CD4-positive, alpha-beta T cell (primary cell): ENCODE data around the gene MBNL1. TPM values are rescaled to one million over a fixed set of nuclear protein-coding genes. Genes with fewer than 3 reads are reported as not detected.

ENCODE experiments used
- ATAC-seq: fragments of 200-7000 bp; cut with Tn5 transposase; one replicate; pipeline ENCODE4 v1.10.0; 2022; ENCODE audit warnings: mild to moderate bottlenecking; ENCODE audit not compliant: poor library complexity
- CTCF ChIA-PET: fragments of 350-600 bp; sonication (Branson Sonifier 250); formaldehyde crosslinking; loops from one replicate; lab custom pipeline; 2021; ENCODE audit warnings: antibody characterized with exemption, inconsistent platforms; lab: Charles Lee
- POLR2A ChIA-PET: fragments of 350-600 bp; sonication (Branson Sonifier 250); formaldehyde crosslinking; loops from one replicate; lab custom pipeline; 2021; ENCODE audit warnings: antibody characterized with exemption, inconsistent platforms; lab: Charles Lee
- DNase-seq, 14 experiments: peaks; one replicate each; pipeline ENCODE4 v3.0.0-alpha.2; 2013 to 2020; ENCODE audit warnings: mixed read lengths in 2 of 14
- H3K27ac ChIP-seq, 2 donors: one replicate each; pipeline versions ENCODE4 v1.5.1 to v1.7.0; 2013; ENCODE audit warnings: low read length in 2 of 2, low read depth in 1 of 2, mild to moderate bottlenecking in 1 of 2
- H3K27me3 ChIP-seq, 2 experiments: 1 replicate in 1 of 2; 2 replicates in 1 of 2; pipeline versions ENCODE4 v1.6.1 to v1.7.0; 2013; ENCODE audit warnings: low read length in 2 of 2, control low read depth in 1 of 2, mild to moderate bottlenecking in 1 of 2, moderate library complexity in 1 of 2; ENCODE audit not compliant: insufficient read depth in 2 of 2, control insufficient read depth in 1 of 2
- H3K36me3 ChIP-seq: one replicate; pipeline ENCODE4 v1.6.1; 2013; ENCODE audit warnings: low read length, control low read depth; ENCODE audit not compliant: insufficient read depth
- H3K4me1 ChIP-seq: one replicate; pipeline ENCODE4 v1.6.1; 2013; ENCODE audit warnings: low read length, control low read depth; ENCODE audit not compliant: insufficient read depth
- H3K4me3 ChIP-seq: one replicate; pipeline ENCODE4 v1.5.1; 2013; ENCODE audit warnings: mild to moderate bottlenecking, low read length, moderate library complexity
- H3K9me3 ChIP-seq, 2 experiments: 1 replicate in 1 of 2; 2 replicates in 1 of 2; pipeline versions ENCODE4 v1.6.1 to v1.7.0; 2013; ENCODE audit warnings: low read length in 2 of 2, mild to moderate bottlenecking in 2 of 2, control low read depth in 1 of 2, moderate library complexity in 1 of 2; ENCODE audit not compliant: control insufficient read depth in 1 of 2, insufficient read depth in 1 of 2
- H3K27ac Mint-ChIP-seq: one replicate; pipeline ENCODE4 v1.8.0; 2020; ENCODE audit warnings: mixed read lengths
- H3K27me3 Mint-ChIP-seq: one replicate; pipeline ENCODE4 v1.8.0; 2021; ENCODE audit warnings: mixed read lengths
- H3K36me3 Mint-ChIP-seq: one replicate; pipeline ENCODE4 v1.8.0; 2021; ENCODE audit warnings: low read depth, mixed read lengths
- H3K4me1 Mint-ChIP-seq: one replicate; pipeline ENCODE4 v1.8.0; 2021; ENCODE audit warnings: low read depth, mixed read lengths
- H3K4me3 Mint-ChIP-seq: one replicate; pipeline ENCODE4 v1.8.0; 2020; ENCODE audit warnings: mild to moderate bottlenecking, mixed read lengths
- H3K9me3 Mint-ChIP-seq: one replicate; pipeline ENCODE4 v1.8.0; 2020; ENCODE audit warnings: mixed read lengths
- intact Hi-C, 2 experiments: fragments of 100-400 bp; cut with DNase I in 1 of 2; cut with micrococcal nuclease in 1 of 2; formaldehyde crosslinking; loops; one replicate each; pipeline versions ENCODE4 v1.15.1 to v1.9.0; 2023 to 2025; cut with DNase I, micrococcal nuclease
- total RNA-seq, 174 experiments: library from RNA in 2 of 174; stranded (reverse) in 2 of 174; gene quantifications; one replicate each; pipeline ENCODE4 v1.2.3 and lab custom pipeline; 2021 to 2026
- TF ChIP-seq, protein P1 (sequence below): fragments of 200-600 bp; IDR thresholded peaks from one replicate; pipeline ENCODE4 v1.8.0; 2022; ENCODE audit warnings: antibody characterized with exemption, mild to moderate bottlenecking

The MBNL1 gene
- total RNA-seq, 2 experiments from 2014 or later = 551 to 561 TPM

DNA sequence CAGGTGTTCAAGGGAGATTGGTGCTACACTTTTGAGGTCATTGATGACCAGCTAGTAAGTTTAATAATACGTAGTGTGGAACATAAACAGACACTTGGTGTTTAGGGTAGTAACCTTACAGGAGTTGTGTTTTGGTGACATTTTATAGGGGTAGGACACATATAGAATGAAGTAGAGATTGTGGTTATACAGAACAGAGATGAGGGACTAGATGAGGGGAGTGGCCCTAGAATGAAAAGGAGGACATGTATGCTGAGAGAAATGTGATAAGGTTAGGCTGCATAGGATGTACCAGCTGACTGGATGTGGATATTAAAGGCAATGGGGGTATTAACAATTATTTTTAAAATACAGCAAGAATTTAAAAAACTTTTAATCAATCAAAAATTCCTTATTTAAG, 8.0 kb downstream of the MBNL1 start:
- DNase-seq (no peak), ATAC-seq (peak; percentile 35)
- Mint-ChIP-seq H3K27me3 (no peaks in the 10 kb centered on the region), H3K4me3 (peak overlapping the region; percentile 78), H3K4me1 (peaks cover 88% of the 10 kb centered on the region), H3K9me3 (no peaks in the 10 kb centered on the region), H3K27ac (peak overlapping the region; percentile 99), H3K36me3 (peaks cover 26% of the 10 kb centered on the region)
- Histone ChIP-seq H3K27me3 (no peaks in the 10 kb centered on the region), H3K9me3 (no peaks in the 10 kb centered on the region), H3K4me3 (peak overlapping the region; percentile 3), H3K27ac (peak overlapping the region; percentile 18 to 36), H3K4me1 (peaks cover 23% of the 10 kb centered on the region), H3K36me3 (peaks cover 4% of the 10 kb centered on the region)
- ChIA-PET CTCF (interaction anchor here (0.7 to 1.5 kb wide), 5 partner anchors 18 to 191 kb away, joined by 3 to 5 read pairs (median 3); no protein-coding TSS in a partner anchor), POLR2A (interaction anchor here (0.8 to 13.1 kb wide), 14 partner anchors 8 to 93 kb away, joined by 3 to 294 read pairs (median 4); partner anchors contain the start of gene MBNL1)
- intact Hi-C loops = loop anchor here (2.0 to 10.0 kb wide), 3 partner anchors 14 to 108 kb away; no protein-coding TSS in a partner anchor
- TF ChIP-seq, protein P1, sequence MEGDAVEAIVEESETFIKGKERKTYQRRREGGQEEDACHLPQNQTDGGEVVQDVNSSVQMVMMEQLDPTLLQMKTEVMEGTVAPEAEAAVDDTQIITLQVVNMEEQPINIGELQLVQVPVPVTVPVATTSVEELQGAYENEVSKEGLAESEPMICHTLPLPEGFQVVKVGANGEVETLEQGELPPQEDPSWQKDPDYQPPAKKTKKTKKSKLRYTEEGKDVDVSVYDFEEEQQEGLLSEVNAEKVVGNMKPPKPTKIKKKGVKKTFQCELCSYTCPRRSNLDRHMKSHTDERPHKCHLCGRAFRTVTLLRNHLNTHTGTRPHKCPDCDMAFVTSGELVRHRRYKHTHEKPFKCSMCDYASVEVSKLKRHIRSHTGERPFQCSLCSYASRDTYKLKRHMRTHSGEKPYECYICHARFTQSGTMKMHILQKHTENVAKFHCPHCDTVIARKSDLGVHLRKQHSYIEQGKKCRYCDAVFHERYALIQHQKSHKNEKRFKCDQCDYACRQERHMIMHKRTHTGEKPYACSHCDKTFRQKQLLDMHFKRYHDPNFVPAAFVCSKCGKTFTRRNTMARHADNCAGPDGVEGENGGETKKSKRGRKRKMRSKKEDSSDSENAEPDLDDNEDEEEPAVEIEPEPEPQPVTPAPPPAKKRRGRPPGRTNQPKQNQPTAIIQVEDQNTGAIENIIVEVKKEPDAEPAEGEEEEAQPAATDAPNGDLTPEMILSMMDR = no peak

DNA sequence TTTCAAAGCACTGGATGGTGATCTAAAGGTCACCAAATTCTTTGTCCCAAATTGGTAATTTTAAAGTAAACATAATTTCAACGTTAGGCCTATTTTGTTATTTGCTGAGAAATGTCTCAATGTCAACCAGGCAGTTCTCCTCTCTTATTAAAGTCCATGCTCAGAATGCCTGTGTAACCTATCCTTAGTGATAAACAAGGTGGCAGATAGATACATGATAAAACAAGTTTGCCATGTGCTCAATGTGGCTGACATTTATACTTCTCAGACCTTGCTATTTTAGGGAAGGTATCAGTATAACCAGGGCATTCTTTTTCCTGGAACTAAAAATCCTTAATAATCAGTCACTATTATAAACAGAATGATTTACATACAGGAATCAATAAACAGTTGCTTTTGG, 8.5 kb downstream of the MBNL1 start:
- intact Hi-C loops = loop anchor here (2.0 to 10.0 kb wide), 3 partner anchors 14 to 108 kb away; no protein-coding TSS in a partner anchor
- ChIA-PET CTCF (interaction anchor here (0.7 to 1.5 kb wide), 3 partner anchors 18 to 190 kb away, joined by 3 to 5 read pairs (median 3); no protein-coding TSS in a partner anchor), POLR2A (interaction anchor here (0.9 to 13.1 kb wide), 12 partner anchors 7 to 93 kb away, joined by 3 to 294 read pairs (median 4); partner anchors contain the start of gene MBNL1)
- H3K36me3 Mint-ChIP-seq = peaks cover 21% of the 10 kb centered on the region
- no peaks in the 10 kb centered on the region for H3K27me3 Mint-ChIP-seq
- DNase-seq (no peak), ATAC-seq (no peak)
- H3K9me3 Mint-ChIP-seq = no peaks in the 10 kb centered on the region
- H3K4me1 Mint-ChIP-seq = peaks cover 87% of the 10 kb centered on the region
- TF ChIP-seq, protein P1 = no peak
- Histone ChIP-seq H3K4me1 (peaks cover 23% of the 10 kb centered on the region), H3K9me3 (no peaks in the 10 kb centered on the region), H3K36me3 (peaks cover 4% of the 10 kb centered on the region), H3K27ac (peak overlapping the region in 1 of 2 donors; percentile 47), H3K4me3 (no peak overlapping the region), H3K27me3 (no peaks in the 10 kb centered on the region)
- H3K4me3 Mint-ChIP-seq = peak overlapping the region; percentile 76
- peak overlapping the region; percentile 99 for H3K27ac Mint-ChIP-seq

DNA sequence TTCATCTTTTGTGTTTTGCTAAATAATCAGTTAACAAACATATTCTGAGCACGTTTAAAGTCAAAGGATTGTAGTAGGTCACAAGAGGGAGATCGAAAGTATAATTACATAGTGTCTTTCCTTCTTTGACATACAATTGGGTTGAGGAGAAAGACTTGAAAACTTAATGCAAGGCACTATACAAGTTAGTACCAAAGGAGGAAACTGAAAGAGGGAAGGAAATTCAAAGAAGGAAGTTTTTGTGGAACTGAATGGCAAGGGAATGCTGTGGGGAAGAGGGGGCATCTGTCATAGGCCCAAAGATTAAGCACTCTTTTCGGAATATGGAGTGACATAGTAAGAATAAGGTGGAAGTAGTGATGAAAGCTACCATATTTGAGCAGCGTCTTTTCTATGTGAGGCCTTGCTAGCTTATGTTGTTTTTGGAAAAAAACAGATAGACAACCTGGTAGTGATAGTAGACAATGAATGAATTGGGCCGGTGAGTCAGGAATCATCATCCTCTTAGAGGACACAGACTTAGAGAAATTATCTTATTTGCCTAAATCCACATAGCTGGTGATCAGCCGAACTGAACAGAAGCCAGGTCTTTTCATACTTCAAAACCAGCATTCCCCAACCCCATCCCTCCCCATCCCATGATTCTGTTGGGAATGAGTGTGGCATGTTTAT, 10.2 kb downstream of the MBNL1 start:
- ChIA-PET POLR2A (interaction anchor here (0.7 to 7.0 kb wide), 14 partner anchors 8 to 164 kb away, joined by 3 to 116 read pairs (median 4); partner anchors contain the start of gene MBNL1), CTCF (interaction anchor here (1.0 to 1.5 kb wide), 3 partner anchors 13 to 95 kb away, joined by 3 to 5 read pairs (median 4); no protein-coding TSS in a partner anchor)
- Mint-ChIP-seq H3K4me1 (peaks cover 87% of the 10 kb centered on the region), H3K36me3 (peaks cover 10% of the 10 kb centered on the region), H3K27ac (peak overlapping the region; percentile 82), H3K27me3 (no peaks in the 10 kb centered on the region), H3K9me3 (no peaks in the 10 kb centered on the region), H3K4me3 (peak overlapping the region; percentile 80)
- H3K27me3 ChIP-seq = no peaks in the 10 kb centered on the region
- DNase-seq (no peak), ATAC-seq (peak; percentile 24)
- intact Hi-C loops = loop anchor here (2.0 to 10.0 kb wide), 3 partner anchors 16 to 106 kb away; no protein-coding TSS in a partner anchor
- H3K9me3 ChIP-seq = no peaks in the 10 kb centered on the region
- peak overlapping the region; percentile 37 to 56 for H3K27ac ChIP-seq
- H3K4me1 ChIP-seq = peaks cover 32% of the 10 kb centered on the region
- H3K36me3 ChIP-seq = peaks cover 4% of the 10 kb centered on the region
- TF ChIP-seq, protein P1 = no peak
- peak overlapping the region; percentile 34 for H3K4me3 ChIP-seq
